ENCODE data around the gene CHSY1.

Gene CHSY1

DNA sequence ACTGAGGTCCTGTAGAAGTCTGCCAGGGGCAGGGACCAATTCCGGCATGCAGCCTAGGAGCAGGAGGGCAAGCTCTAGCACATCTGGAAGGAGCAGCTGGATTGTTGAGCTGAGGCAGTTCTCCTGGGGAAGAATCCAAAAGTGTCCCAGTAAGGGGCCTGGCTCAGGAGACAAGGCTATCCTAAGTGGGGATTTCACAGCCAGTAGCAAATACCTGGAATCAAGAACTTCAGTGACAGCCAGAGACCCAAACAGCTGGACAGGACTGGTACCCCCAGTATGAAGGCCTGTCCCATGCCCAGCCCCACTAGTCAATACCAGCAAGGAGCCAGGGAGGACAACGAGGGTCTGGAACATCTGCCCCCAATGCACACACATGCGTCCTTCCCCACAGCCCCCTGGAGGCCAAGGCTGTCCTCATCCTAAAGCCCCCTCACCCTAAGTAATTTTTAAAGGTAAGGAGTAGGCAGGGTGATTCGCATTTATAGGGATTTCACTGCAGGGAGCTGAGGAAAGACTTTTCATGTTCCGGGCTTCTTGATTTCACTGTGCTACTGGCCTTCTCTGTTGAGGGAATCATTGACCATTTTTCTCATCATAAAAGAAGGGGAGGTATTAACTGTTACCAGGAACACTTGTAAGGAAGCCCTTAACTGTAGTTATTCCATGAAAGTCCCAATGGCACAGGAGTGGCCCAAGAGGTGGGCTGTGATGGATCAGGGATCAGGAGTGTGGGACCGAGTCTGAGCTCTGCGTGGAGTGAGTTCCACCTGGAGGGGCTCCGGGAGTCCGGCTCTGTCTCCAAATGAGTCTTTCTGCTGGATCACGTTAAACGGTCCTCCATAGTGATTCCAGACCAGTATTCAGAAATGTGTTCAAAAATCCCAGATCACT is 2.6 kb upstream of the CHSY1 start:
- Histone ChIP-seq H3K27ac (ENCODE audit: low read length) (no peak overlapping the region), H3K79me2 (ENCODE audit: low read length) (peaks cover 17% of the 10 kb centered on the region), H3K36me3 (replicated peaks; ENCODE audit: low read depth, low read length) (no peaks in the 10 kb centered on the region), H3K9me3 (ENCODE audit: insufficient read depth, low read length) (no peaks in the 10 kb centered on the region), H3K9ac (ENCODE audit: low read length) (no peak overlapping the region), H4K20me1 (ENCODE audit: insufficient read depth, low read length) (peaks cover 13% of the 10 kb centered on the region; the same call in 1 of the 2 replicates), H3K4me1 (ENCODE audit: low read length) (peaks cover 17% of the 10 kb centered on the region), H3K4me2 (ENCODE audit: low read length) (no peak overlapping the region), H3K4me3 (ENCODE audit: low read length) (no peak overlapping the region), H3K27me3 (ENCODE audit: low read depth, low read length) (peaks cover 51% of the 10 kb centered on the region), H2AFZ (ENCODE audit: low read depth, low read length) (no peak overlapping the region)
- TF ChIP-seq, protein P1, sequence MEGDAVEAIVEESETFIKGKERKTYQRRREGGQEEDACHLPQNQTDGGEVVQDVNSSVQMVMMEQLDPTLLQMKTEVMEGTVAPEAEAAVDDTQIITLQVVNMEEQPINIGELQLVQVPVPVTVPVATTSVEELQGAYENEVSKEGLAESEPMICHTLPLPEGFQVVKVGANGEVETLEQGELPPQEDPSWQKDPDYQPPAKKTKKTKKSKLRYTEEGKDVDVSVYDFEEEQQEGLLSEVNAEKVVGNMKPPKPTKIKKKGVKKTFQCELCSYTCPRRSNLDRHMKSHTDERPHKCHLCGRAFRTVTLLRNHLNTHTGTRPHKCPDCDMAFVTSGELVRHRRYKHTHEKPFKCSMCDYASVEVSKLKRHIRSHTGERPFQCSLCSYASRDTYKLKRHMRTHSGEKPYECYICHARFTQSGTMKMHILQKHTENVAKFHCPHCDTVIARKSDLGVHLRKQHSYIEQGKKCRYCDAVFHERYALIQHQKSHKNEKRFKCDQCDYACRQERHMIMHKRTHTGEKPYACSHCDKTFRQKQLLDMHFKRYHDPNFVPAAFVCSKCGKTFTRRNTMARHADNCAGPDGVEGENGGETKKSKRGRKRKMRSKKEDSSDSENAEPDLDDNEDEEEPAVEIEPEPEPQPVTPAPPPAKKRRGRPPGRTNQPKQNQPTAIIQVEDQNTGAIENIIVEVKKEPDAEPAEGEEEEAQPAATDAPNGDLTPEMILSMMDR (IDR thresholded peaks at IDR 0.05; ENCODE audit: low read depth, low read length) = no peak
- no peak for TF ChIP-seq EZH2phosphoT487 (IDR thresholded peaks at IDR 0.05; ENCODE audit: low read depth)

- peaks cover 40% of the 10 kb centered on the region for H3K27me3 ChIP-seq (ENCODE audit: low read depth, low read length)
- peak overlapping the region; percentile 85 for H3K4me2 ChIP-seq (ENCODE audit: low read length)
- peaks cover 17% of the 10 kb centered on the region for H3K4me1 ChIP-seq (ENCODE audit: low read length)
- peak overlapping the region; percentile 59 for H3K9ac ChIP-seq (ENCODE audit: low read length)
- no peak overlapping the region for H3K27ac ChIP-seq (ENCODE audit: low read length)
- H3K9me3 ChIP-seq (ENCODE audit: insufficient read depth, low read length) = no peaks in the 10 kb centered on the region
- peak overlapping the region; percentile 87 for H2AFZ ChIP-seq (ENCODE audit: low read depth, low read length)
- H3K36me3 ChIP-seq (replicated peaks; ENCODE audit: low read depth, low read length) = no peaks in the 10 kb centered on the region
- peak overlapping the region; percentile 89 for H3K4me3 ChIP-seq (ENCODE audit: low read length)
- H3K79me2 ChIP-seq (ENCODE audit: low read length) = peaks cover 21% of the 10 kb centered on the region
- no peak for TF ChIP-seq EZH2phosphoT487 (IDR thresholded peaks at IDR 0.05; ENCODE audit: low read depth)
- TF ChIP-seq, protein P1 (IDR thresholded peaks at IDR 0.05; ENCODE audit: low read depth, low read length) = no peak; the same call in 1 of the 2 replicates
- peaks cover 18% of the 10 kb centered on the region for H4K20me1 ChIP-seq (ENCODE audit: insufficient read depth, low read length)
Measured at GRCh38 chr15:101252836-101253235, 988 bp upstream of the CHSY1 start.

DNA sequence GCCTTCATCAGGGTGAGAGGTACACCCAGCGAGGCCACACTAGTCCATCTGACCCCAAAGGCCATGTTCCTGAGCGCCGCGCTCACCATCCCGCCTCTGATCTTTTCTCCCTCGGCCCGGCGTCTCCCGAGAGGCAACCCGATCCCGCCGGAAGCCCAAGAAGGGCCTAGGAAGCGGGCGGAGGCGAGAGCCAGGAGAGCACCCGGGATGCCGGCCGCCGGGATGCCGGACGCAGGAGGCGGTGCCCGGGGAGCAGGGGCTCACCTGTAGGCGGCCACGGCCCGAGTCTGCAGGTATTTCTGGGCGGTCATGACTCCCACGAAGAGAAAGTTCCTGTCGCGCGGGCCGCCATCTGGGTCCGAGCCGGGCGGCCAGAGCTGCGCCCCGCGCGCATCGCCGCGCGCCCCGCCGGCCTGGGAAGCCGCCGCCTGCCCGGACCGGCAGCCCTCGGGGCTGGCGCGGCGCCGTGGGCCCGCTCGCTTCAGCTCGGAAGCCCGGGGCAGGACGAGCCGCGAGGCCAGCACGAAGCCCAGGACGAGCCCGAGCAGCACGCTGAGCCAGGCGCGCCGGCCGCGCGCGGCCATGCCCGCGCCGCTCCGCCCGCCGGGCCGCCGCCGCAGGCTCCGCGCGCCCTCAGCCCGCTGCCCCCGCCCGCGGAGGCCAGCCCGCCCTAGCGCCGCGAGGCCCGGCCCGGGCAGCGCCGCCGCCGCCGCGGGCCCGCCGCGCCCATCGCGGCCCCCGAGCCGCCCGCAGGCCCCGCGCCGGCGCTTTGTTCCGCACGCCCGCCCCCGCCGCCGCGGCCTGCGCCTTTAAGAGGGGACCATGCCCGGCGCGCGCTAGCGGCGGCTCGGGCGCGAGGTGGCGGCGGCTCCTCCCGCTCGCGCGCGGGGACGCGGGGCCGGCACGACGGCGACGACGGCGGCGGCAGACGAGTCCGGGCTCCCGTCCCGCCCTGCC is 697 bp downstream of the CHSY1 start:
- Histone ChIP-seq H4K20me1 (ENCODE audit: insufficient read depth, low read length) (peaks cover 24% of the 10 kb centered on the region), H3K4me1 (ENCODE audit: low read length) (peaks cover 17% of the 10 kb centered on the region), H3K36me3 (replicated peaks; ENCODE audit: low read depth, low read length) (no peaks in the 10 kb centered on the region), H3K4me3 (ENCODE audit: low read length) (peak overlapping the region; percentile 94), H3K9me3 (ENCODE audit: insufficient read depth, low read length) (no peaks in the 10 kb centered on the region), H3K79me2 (ENCODE audit: low read length) (peaks cover 34% of the 10 kb centered on the region), H3K27me3 (ENCODE audit: low read depth, low read length) (peaks cover 35% of the 10 kb centered on the region), H3K27ac (ENCODE audit: low read length) (no peak overlapping the region), H2AFZ (ENCODE audit: low read depth, low read length) (peak overlapping the region; percentile 71; the same call in 1 of the 2 replicates), H3K9ac (ENCODE audit: low read length) (peak overlapping the region; percentile 64), H3K4me2 (ENCODE audit: low read length) (peak overlapping the region; percentile 96)
- TF ChIP-seq EZH2phosphoT487 (IDR thresholded peaks at IDR 0.05; ENCODE audit: low read depth) = no peak
- TF ChIP-seq, protein P1 (IDR thresholded peaks at IDR 0.05; ENCODE audit: low read depth, low read length) = no peak
